ENCODE data around the gene ZBTB21. TPM values are rescaled to one million over a fixed set of nuclear protein-coding genes. Genes with fewer than 3 reads are reported as not detected.
A peak's percentile ranks its signal among the peaks of the same experiment; 100 is the strongest.
"Not testable (repeated sequence)": the region's sequence is repeated elsewhere in the genome, so short reads cannot be mapped to it uniquely, and the experiment has no call there.

Gene ZBTB21
- polyA plus RNA-seq, 5 donors: 7.7 to 11.9 (median 10.6) TPM

- DNase-seq: peak in 1 of 2 donors; percentile 71
These were observed 56.1 kb downstream of the ZBTB21 start, which contains the start of gene C2CD2 for GRCh38 chr21:41953831-41954653. Gene C2CD2, minus strand, starts transcription at chr21:41954018. Its CDS starts 370 bp downstream, at chr21:41953648.

DNA sequence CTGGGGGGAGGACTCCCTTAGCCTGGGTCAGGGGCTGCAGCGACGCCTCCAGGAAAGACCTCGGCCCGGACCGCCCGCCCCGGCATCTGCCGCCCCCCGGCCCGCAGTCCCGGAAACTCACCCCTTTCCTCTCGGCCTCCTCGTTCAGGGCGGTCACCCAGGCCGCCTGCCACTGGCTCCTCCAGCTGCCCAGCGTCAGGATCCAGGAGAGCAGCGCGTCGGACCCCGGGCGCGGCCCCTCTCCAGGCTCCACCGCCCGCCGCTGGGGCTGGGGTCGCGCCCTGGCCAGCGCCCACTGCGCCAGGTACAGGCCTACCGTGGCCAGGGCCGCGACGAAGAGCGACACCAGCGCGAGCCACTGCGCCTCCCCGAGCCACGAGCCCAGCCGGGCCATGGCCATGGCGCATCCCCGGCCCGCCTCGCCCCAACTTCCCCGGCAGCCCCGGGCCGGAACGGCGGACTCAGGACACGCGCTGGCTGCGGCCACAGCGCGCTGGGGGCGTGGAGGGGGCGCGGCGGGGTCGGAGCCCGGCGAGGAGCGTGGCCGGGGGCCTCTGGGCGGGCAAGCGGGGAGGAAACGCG is 56.8 kb downstream of the ZBTB21 start:
- no peak for DNase-seq

GRCh38 chr21:41952568-41953248 is 57.5 kb downstream of the ZBTB21 start:
- no peak for DNase-seq

DNA sequence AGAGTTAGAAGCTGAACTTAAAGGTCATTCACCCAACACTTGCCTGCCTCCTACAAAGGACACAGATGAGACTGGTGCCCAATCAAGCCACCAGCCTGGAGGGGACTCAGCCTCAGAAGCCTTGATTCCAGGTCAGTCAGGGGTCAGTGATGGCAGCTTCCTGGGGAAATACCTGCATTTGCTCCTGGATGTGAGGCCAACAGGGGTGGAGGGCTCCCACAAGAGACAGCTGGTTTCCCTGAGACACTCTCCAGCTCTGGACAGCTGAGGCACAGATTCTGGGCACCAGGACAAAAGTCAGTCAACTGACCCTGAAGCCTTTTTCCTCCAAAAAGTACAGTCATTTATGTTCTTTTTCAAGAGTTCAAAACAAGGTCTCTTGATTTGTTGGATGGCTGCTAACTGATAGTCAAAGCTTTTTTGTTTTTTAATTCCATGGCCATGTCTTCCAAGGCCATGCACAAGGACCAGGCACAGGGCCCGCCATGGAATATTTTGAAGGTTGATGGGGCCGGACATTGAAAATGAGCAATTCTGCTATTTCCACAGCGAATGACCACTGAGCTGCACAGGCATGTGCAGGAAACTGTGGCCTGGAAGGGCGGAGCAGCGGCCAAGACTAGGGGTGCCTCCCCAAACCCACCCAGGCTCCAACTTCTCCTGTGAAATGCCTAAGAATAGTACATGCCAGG is 58.1 kb downstream of the ZBTB21 start:
- no peak for DNase-seq

DNA sequence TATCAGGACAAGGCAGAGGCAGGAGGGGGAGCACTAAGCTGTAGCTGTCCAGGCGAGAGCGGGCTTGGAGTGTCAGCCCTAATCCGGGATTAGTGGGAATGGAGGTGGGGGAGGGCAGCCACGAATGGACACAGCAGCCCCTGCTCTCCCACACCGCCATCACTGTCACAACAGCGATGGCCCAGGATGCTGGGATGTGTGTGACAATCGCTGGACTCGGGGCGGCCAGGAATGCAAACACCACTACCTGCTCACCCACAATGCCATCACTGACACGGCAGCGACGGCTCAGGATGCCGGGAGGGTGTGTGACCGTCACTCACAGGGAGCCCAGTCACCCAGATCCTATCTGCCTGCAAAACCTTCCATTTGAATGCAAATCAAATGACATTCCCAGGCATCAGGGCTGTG is 59.2 kb downstream of the ZBTB21 start:
- no peak for DNase-seq

DNA sequence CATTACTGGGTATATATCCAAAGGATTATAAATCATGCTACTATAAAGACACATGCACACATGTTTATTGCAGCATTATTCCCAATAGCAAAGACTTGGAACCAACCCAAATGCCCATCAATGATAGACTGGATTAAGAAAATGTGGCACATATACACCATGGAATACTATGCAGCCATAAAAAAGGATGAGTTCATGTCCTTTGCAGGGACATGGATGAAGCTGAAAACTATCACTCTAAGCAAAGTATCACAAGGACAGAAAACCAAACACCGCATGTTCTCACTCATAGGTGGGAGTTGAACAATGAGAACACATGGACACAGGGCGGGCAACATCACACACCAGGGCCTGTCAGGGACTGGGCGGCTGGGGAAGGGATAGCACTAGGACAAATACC is 60.5 kb downstream of the ZBTB21 start:
- DNase-seq: not testable (repeated sequence)

DNA sequence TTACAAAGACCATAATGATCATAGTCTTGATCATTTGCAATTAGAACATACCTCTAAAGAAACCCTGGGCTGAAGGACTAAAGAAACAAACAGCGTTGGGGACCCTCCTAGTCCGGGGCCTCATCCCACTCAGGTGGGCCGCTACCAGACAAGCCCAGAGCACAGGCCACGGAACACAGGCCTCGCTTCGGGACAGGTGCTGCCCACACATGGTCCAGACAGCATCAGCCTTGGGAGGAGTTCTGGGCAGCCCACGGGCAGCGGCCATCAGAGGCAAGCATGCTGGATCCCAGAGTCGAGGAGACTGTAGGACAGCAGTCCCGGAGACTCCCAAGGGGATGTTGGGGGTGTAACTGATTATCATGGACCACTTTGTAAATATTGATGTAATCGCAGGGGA is 61.3 kb downstream of the ZBTB21 start:
- no peak for DNase-seq

- DNase-seq: no peak
These were observed 61.9 kb downstream of the ZBTB21 start for GRCh38 chr21:41948078-41948895.

- DNase-seq: no peak
These were observed 64.2 kb downstream of the ZBTB21 start for GRCh38 chr21:41945982-41946381.

GRCh38 chr21:41943851-41944250 is 66.3 kb downstream of the ZBTB21 start:
- no peak for DNase-seq

DNA sequence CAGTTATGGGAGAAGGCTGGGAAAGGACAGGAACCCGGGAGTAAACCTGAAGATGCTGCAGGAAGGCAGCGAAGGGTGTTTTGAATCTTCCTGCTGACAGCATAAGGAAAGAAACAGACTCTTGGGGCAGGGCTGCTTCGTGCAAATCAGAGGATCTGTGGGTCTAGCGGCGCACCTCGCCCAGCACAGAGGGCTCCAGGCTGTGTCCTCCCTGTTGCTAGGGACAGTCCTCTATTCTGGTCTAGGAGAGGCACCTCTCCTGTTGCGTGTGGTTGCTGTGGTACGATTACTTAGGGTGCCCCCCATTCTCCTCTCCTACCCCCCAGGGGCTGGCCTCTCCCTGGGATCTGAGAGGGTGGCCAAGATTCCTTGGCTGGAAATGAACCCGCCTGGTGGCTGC is 67.7 kb downstream of the ZBTB21 start:
- DNase-seq: no peak

DNA sequence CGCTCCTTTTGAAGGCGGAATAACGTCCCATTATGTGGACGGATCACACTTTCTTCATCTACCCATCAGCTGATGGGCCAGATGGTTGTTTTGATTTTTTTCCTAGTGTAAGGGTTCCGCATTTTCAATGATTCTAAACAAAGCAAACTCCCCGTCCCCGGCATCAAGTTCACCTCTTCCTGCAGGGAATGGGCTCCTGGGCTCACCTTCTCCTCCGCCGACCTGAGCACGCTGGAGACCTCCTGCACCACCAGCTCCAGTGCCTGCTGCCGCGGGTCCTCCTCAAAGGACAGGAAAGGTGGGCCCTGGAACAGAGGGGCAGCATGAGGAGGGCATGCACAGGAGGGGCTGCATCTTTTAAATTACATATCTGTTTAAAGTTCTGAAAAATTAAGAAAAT is 68.2 kb downstream of the ZBTB21 start:
- no peak for DNase-seq

GRCh38 chr21:41940431-41940830 is 69.7 kb downstream of the ZBTB21 start:
- DNase-seq: no peak

GRCh38 chr21:41939391-41939790 is 70.8 kb downstream of the ZBTB21 start:
- no peak for DNase-seq

Other genes with a start within 250 kb of the ZBTB21 start
- gene RIPK4, start 243.3 kb downstream of the ZBTB21 start, polyA plus RNA-seq (ENCODE audit: insufficient read depth in 1 of 5, insufficient read length in 5 of 5, low replicate concordance in 1 of 5): 1 to 10 TPM; 7.0 to 9.4 (median 7.7) TPM
- gene PRDM15, start 131.0 kb downstream of the ZBTB21 start, polyA plus RNA-seq (ENCODE audit: insufficient read depth in 1 of 5, insufficient read length in 5 of 5, low replicate concordance in 1 of 5): 1 to 10 TPM; 5.5 to 7.4 (median 6.4) TPM
- gene C2CD2, start 56.3 kb downstream of the ZBTB21 start, polyA plus RNA-seq (ENCODE audit: insufficient read depth in 1 of 5, insufficient read length in 5 of 5, low replicate concordance in 1 of 5): 10 to 100 TPM; 13.8 to 23.3 (median 19.5) TPM
- gene UMODL1, start 61.0 kb upstream of the ZBTB21 start, polyA plus RNA-seq (ENCODE audit: insufficient read depth in 1 of 5, insufficient read length in 5 of 5, low replicate concordance in 1 of 5): under 1 TPM; 0.10 to 0.35 (median 0.33) TPM
- 10 to 100 TPM in 1 of 5 donors, 1 to 10 TPM in 4; 6.7 to 10.1 (median 8.8) TPM for gene ABCG1, start 208.8 kb upstream of the ZBTB21 start, polyA plus RNA-seq (ENCODE audit: insufficient read depth in 1 of 5, insufficient read length in 5 of 5, low replicate concordance in 1 of 5)

Data from right lung (tissue), 5 donors.